HFF-Myc (cell line): ENCODE measurements around the gene CALML6.

ENCODE experiments used
- DNase-seq: peaks from one replicate; pipeline ENCODE4 v3.0.0-alpha.2; 2011; ENCODE audit warnings: low read depth; ENCODE audit errors: extremely low read depth
- H3K4me3 ChIP-seq: replicated peaks from 2 replicates; pipeline ENCODE4 v1.5.1; 2011; ENCODE audit warnings: low read depth, mild to moderate bottlenecking, control low read depth, low read length
- CTCF ChIP-seq: IDR thresholded peaks from 2 replicates; pipeline ENCODE4 v1.5.1; 2012; ENCODE audit warnings: mild to moderate bottlenecking, low read depth, low read length, control low read depth; ENCODE audit errors: missing control alignments

CALML6 gene

GRCh38 chr1:1956586-1957532 lies 41.8 kb downstream of the CALML6 start:
- no peak for TF ChIP-seq CTCF
- DNase-seq, result no peak
- no peak overlapping the region for H3K4me3 ChIP-seq

GRCh38 chr1:1957533-1957961 lies 42.5 kb downstream of the CALML6 start:
- no peak for TF ChIP-seq CTCF
- H3K4me3 ChIP-seq, result no peak overlapping the region
- no peak for DNase-seq

- TF ChIP-seq CTCF, result no peak
- H3K4me3 ChIP-seq, result no peak overlapping the region
- no peak for DNase-seq
Observed at GRCh38 chr1:1958071-1958541, 43.0 kb downstream of the CALML6 start.

- no peak overlapping the region for H3K4me3 ChIP-seq
- no peak for DNase-seq
Observed at GRCh38 chr1:1959459-1959839, 44.4 kb downstream of the CALML6 start.

GRCh38 chr1:1959840-1960479 lies 44.9 kb downstream of the CALML6 start:
- H3K4me3 ChIP-seq, result no peak overlapping the region
- peak; percentile 85 for TF ChIP-seq CTCF
- DNase-seq, result no peak

More at GRCh38 chr1:1959459-1959839, 44.4 kb downstream of the CALML6 start:
- no peak for TF ChIP-seq CTCF

GRCh38 chr1:1960480-1961196 lies 45.6 kb downstream of the CALML6 start:
- no peak overlapping the region for H3K4me3 ChIP-seq
- no peak for DNase-seq

More at GRCh38 chr1:1960480-1961196, 45.6 kb downstream of the CALML6 start:
- no peak for TF ChIP-seq CTCF
